ENCODE data around the gene ASXL2.

DNA sequence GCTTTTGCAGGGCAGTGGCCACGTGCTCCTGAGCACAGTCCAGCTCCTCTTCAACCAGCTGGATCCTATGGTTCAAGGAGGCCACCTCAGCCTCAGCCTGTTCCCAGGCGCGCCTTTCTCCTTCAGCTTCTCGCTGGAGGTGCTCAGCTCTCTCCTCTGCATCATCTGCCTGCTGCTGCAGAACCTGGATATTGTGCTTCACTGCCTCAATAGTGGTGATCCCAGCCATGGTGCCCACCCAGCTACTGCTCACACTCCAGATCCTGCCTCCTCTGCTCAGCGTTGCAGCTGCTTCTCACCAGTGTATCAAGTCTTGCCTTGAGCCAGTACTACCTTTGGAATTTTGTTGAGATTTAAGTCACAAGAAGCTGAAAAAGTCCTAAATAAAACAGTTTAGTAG, 67.9 kb downstream of the ASXL2 start:
- TF ChIP-seq, protein P1, sequence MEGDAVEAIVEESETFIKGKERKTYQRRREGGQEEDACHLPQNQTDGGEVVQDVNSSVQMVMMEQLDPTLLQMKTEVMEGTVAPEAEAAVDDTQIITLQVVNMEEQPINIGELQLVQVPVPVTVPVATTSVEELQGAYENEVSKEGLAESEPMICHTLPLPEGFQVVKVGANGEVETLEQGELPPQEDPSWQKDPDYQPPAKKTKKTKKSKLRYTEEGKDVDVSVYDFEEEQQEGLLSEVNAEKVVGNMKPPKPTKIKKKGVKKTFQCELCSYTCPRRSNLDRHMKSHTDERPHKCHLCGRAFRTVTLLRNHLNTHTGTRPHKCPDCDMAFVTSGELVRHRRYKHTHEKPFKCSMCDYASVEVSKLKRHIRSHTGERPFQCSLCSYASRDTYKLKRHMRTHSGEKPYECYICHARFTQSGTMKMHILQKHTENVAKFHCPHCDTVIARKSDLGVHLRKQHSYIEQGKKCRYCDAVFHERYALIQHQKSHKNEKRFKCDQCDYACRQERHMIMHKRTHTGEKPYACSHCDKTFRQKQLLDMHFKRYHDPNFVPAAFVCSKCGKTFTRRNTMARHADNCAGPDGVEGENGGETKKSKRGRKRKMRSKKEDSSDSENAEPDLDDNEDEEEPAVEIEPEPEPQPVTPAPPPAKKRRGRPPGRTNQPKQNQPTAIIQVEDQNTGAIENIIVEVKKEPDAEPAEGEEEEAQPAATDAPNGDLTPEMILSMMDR (IDR thresholded peaks at IDR 0.05), result no peak
- no peak for TF ChIP-seq POLR2AphosphoS5 (IDR thresholded peaks at IDR 0.05)
- TF ChIP-seq EP300 (IDR thresholded peaks at IDR 0.05), result no peak
- no peak for TF ChIP-seq POLR2A (IDR thresholded peaks at IDR 0.05)

Measured in gastroesophageal sphincter (tissue), 3 donors.